ENCODE results near the gene SHLD1.
"Not testable (repeated sequence)": the region's sequence is repeated elsewhere in the genome, so short reads cannot be mapped to it uniquely, and the experiment has no call there.

The SHLD1 gene, protein sequence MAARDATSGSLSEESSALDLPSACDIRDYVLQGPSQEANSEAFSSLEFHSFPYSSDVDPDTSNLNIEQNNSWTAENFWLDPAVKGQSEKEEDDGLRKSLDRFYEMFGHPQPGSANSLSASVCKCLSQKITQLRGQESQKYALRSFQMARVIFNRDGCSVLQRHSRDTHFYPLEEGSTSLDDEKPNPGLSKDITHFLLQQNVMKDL

DNA sequence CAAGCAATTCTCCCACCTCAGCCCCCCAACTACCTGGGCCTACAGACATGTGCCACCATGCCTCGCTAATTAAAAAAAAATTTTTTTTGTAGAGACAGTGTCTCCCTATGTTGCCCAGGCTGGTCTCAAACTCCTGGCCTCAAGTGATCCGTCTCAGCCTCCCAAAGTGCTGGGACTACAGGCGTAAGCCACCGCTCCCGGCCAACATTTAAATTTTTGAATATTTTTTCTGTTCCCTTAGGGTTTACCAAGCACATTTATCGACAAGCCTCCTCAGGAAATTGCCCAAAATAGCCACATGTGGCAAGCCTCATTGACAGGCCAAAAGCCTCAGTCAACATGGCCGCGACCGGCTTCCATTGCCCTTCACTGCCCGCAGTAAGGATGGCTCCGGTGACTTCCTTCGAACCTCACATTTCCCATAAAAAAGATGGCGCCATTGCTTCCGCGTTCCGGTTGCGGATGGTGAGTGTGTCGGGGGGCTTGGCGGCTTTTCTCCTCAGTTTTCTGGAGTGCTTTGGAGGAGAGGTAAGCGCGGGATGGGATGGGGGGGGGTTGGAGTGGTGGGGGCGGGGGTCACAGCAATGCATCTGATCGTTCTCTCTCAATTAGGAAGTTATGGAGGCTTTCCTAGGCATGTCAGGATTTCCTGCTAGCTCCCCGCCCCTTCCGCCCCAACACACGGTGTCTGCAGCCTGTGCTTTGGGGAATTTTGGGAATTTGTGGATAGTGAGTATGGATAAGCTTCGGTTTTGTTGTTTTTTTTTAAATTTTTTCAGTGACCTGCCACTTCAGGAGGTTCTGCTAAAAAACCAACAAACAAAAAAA lies at the start of gene SHLD1:
TSS of gene SHLD1 (plus strand) at position 450 of the 828 bp plus-strand sequence. CDS start 22,465 bp downstream, outside the sequence.
- DNase-seq (ENCODE audit: low spot score) = peak; percentile 79

GRCh38 chr20:5702339-5702738 lies 47.9 kb upstream of the SHLD1 start:
- not testable (repeated sequence) for DNase-seq (ENCODE audit: low spot score)

DNA sequence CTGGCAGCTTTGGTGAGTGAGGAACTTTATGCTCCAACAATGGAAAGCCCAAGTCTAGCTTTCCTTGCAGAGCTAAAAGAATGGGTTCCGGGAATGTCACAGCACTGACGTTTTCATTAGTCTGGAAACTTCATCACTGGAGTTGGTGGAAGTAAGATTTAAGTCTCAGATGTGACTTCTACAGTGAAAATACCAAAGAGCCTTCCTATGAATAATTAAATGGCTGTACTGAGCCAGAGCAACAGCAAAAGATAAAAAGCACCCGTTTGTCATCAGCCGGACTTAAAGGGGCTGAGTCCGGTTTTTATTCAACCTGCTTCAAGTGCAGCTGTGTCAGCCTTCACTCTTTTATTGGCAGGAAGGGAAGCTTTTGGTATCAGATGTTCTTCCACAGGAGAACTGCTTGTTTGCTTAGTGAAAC lies 46.5 kb upstream of the SHLD1 start:
- DNase-seq (ENCODE audit: low spot score) = no peak

DNA sequence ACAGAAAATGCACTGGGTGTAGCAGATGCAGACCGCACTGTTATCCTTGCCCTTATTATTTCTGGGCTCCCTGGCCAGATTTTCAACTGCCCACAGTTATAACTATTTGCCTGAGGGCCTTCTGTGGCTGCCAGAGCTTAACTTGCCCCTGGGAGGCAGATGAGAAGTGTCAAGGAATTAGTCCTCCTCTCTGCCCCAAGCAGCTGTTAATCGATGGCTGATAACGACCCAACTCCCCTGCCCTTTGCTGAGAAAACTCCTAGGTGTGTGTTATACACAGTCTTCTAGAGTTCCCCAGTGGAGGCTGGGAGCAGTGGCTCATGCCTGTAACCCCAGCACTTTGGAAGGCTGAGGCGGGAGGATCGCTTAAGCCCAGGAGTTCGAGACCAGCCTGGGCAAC lies 44.4 kb upstream of the SHLD1 start:
- DNase-seq (ENCODE audit: low spot score) = no peak

DNA sequence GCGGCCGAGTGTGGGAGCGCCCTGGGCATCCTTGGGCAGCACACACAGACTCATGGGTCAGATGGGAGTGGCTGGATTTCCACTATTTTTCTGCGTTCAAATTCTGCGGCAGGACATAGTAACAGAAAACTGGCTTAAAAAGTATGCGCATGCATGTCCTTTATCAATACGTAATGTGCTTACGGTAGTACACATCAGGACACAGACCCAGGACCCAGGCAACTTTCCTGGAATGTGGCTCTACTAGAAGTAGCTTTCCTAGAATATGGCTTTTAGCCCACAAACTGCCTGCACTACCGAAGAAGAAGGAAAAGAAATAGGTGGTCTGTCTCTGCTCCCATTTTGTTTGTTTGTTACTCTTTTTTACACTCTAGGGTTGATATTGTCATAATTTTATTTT lies 43.4 kb upstream of the SHLD1 start:
- no peak for DNase-seq (ENCODE audit: low spot score)

- no peak for DNase-seq (ENCODE audit: low spot score)
These were observed 39.6 kb upstream of the SHLD1 start for GRCh38 chr20:5710551-5710950.

DNA sequence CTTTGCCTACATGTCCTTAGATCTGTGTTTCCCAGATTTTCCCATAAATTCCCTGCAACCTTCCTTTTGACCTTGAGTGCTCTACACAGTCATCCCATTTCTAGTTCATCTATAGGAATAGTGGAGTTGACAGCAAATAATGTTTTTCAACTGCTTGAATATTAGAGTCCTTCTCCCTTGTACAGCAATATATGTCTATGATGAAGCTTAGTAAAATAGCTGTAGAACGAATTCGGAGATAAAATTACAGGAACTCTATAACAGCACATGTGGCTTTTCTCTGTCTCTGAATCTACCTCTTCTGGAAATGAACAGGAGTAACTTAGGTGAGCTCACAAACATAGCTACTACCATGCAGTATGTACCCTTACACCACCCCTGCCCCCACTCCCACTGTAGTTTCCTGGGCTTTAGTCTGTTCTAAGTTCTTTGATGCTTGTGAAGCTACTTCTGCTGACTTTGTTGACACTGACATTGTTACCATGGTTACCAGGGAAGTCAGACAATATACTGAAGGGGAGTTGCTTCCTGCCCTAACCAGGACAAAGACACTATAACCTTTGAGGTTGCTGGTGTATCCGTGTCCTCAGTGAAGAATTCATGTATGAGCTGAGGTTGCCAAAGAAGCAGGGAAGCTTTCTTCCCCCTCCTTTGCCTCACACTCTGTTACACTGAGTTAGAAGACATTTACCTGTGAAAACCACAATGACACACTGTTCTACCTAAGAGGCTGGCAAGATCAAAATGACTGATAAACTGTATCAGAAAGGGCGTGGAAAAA lies 35.8 kb upstream of the SHLD1 start:
- DNase-seq (ENCODE audit: low spot score) = no peak

DNA sequence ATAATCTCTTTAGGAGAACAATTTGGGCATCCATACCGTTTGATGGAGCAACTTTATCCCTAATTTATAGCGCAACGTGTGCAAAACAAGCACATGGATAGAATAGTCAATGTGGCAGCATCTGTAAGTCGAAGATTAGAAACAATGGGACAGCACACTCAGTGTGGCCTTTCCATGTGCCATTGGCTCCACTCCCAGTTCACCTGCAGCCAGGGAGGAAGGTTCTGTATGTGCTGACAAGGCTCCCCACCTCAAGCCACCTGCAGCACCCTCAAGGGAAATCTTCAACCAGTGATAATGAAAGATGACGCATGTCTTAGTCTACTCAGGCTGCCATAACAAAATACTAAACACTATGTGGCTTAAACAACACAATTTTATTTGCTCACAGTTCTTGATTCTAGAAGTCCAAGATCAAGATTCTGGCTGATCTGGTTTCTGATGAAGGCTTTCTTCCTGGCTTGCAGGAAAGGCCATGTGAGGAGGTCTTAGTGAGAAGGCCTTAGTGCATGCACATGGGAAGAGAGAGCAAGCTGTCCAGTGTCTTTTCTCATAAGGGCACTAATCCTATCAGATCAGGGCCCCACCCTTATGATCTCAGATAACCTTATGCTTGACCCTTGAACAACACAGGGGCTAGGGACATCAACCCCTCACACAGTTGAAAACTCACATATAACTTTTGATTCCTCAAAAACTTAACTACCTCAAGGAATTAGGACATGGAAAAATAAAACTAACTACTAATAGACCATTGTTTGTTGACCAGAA lies 34.9 kb upstream of the SHLD1 start:
- no peak for DNase-seq (ENCODE audit: low spot score)

DNA sequence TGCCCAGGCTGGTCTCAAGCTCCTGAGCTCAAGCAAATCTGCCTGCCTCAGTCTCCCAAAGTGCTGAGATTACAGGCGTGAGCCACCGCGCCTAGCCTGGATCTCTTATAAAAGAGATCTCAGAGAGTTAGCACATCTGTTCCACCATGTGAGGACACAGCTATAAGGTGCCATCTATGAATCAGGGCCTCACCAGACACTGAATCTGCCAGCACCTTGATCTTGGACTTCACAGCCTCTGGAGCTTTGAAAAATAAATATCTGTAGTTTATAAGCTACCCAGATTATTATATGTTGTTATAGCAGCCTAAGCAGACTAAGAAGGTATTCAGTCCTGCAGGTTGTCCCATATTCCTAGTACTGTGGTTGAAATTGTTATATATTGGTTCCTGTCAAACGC lies 33.2 kb upstream of the SHLD1 start:
- no peak for DNase-seq (ENCODE audit: low spot score)

DNA sequence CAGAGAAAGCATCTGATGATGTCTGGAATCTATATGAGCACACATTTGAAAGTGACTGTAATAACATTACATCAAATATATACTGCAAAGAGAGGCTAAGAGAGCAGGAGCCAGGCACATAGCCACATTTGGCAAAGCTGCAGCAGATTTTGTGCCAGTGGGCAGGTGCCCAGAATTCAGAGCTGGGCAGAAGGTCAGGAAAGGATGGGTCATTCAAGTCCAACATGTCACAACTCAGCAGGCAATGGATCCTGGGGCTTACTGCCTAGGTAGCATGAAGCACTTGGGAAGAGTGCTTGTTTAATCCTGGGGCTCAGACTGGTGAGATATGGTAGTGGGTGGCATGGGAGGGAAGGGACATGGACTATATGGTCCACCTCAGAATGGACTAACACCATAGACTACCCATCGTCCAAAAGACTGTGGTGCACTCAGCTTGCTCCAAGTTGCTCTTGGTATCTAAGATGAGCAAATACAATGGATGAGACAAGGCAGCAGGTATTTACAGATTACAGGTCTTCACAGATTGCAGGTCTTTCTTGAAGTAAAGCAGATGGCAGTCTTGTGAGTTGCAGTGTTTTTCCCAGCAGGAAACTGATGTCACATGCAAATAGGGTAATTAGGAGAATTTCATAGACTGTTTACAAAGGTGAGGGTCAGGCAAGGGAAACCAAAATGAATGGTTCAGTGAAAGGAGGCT lies 31.2 kb upstream of the SHLD1 start:
- DNase-seq (ENCODE audit: low spot score) = no peak

GRCh38 chr20:5719861-5720403 lies 30.3 kb upstream of the SHLD1 start:
- no peak for DNase-seq (ENCODE audit: low spot score)

GRCh38 chr20:5720696-5721095 lies 29.5 kb upstream of the SHLD1 start:
- no peak for DNase-seq (ENCODE audit: low spot score)

DNA sequence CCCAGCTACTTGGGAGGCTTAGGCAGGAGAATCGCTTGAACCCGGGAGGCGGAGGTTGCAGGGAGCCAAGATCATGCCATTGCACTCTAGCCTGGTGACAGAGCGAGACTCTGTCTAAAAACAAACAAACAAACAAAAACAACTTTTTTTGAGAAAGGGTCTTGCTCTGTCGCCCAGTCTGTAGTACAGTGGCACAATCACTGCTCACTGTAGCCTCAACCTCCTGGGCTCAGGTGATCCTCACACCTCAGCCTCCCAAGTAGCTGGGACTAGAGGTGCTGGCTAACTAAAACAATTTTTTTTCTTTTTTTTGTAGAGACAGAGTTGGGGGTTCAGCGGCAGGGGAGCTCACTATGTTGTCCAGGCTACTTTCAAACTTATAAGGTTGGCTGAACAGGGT lies 28.8 kb upstream of the SHLD1 start:
- not testable (repeated sequence) for DNase-seq (ENCODE audit: low spot score)

- no peak for DNase-seq (ENCODE audit: low spot score)
These were observed 27.3 kb upstream of the SHLD1 start for GRCh38 chr20:5722927-5723326.

DNA sequence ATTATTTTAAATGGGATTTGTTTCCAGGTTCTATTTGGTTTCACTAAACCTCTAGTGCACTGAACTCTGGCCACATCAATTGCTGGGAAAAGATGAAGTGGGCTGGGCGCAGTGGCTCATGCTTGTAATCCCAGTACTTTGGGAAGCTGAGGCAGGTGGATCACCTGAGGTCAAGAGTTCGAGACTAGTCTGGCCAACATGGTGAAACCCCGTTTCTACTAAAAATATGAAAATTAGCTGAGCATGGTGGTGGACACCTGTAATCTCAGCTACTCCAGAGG lies 25.1 kb upstream of the SHLD1 start:
- not testable (repeated sequence) for DNase-seq (ENCODE audit: low spot score)

DNA sequence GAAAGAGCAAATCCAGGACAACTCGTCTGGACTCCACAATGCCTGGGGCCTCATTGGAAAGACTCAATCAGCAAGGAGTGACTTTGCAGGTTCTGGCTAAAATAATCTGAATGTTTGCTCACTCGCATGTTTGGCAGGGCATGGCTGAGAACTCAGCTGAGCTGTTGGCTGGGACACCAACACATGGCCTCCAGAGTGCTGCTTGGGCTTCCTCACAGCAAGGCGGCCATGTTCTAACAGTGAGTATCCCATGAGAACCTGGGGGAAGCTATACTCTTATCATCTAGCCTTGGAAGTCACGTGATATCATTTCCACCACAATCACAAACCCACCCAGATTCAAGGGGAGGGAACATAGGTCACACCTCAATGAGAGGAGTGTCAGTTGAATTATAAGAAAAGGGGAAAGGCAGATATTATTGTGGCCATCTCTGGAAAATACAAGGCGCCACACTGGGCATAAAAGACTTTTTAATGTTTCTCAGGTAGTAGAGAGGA lies 23.1 kb upstream of the SHLD1 start:
- DNase-seq (ENCODE audit: low spot score) = no peak

DNA sequence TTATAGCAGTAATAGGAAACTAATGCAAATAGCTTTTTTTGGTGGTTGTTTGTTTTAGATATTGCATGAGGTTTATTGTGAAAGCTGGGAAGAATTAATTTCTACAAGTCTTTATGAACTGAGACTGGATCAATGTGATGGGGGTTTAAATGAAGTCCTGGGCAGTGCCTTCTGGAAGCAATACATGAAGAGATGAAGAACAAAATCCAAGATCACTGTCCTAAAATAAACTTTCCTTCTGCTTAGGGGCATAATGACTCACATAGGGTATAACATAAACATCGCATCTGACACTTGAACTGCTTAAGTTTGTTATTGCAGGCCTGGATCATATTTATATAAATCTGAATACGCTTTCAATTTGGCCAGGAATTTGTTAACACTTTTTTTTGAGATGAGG lies 20.9 kb upstream of the SHLD1 start:
- no peak for DNase-seq (ENCODE audit: low spot score)

- no peak for DNase-seq (ENCODE audit: low spot score)
These were observed 20.1 kb upstream of the SHLD1 start for GRCh38 chr20:5730131-5730530.

- no peak for DNase-seq (ENCODE audit: low spot score)
These were observed 18.3 kb upstream of the SHLD1 start for GRCh38 chr20:5731753-5732366.

- no peak for DNase-seq (ENCODE audit: low spot score)
These were observed 15.6 kb upstream of the SHLD1 start for GRCh38 chr20:5734602-5735001.
